ENCODE results near the gene DUSP12.

DNA sequence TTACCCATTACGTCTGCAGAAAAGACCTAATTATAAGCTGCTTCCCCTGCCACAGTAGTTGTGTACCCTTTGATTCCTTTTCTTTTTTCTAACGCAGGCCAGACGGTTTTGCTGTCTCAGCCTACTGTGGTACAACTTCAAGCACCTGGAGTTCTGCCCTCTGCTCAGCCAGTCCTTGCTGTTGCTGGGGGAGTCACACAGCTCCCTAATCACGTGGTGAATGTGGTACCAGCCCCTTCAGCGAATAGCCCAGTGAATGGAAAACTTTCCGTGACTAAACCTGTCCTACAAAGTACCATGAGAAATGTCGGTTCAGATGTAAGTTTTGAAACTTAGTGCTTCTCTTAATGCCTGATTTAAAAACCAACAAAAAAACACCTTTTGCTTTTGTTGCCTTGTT lies 52.4 kb downstream of the DUSP12 start:
- TF ChIP-seq, protein P1, sequence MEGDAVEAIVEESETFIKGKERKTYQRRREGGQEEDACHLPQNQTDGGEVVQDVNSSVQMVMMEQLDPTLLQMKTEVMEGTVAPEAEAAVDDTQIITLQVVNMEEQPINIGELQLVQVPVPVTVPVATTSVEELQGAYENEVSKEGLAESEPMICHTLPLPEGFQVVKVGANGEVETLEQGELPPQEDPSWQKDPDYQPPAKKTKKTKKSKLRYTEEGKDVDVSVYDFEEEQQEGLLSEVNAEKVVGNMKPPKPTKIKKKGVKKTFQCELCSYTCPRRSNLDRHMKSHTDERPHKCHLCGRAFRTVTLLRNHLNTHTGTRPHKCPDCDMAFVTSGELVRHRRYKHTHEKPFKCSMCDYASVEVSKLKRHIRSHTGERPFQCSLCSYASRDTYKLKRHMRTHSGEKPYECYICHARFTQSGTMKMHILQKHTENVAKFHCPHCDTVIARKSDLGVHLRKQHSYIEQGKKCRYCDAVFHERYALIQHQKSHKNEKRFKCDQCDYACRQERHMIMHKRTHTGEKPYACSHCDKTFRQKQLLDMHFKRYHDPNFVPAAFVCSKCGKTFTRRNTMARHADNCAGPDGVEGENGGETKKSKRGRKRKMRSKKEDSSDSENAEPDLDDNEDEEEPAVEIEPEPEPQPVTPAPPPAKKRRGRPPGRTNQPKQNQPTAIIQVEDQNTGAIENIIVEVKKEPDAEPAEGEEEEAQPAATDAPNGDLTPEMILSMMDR (IDR thresholded peaks at IDR 0.05) = no peak
- no peak for TF ChIP-seq POLR2AphosphoS5 (IDR thresholded peaks at IDR 0.05)
